Measurements from ENCODE around the gene FAM13C.

Gene FAM13C

DNA sequence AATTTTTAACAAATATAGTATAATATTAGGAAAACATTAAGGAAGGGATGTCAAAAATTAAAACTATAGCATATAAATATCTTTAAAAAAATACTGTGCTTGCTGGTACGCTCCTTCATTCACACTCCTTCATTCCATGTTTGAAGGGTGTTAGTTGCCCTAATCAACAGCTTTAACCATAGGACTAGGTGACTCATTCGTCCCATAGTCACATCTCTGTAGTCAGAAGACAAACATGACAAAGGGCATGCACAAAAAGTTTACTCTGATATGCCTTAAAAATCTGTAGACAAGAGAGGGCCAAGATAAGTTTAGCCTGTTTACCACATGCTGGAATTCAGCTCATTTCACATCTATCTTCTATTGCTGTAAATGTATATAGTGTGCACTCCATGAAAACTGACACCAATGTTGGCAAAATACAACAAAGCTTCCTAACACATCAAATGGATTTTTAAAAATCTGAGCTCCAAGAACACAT lies 646 bp downstream of the FAM13C start:
- DNase-seq (ENCODE audit: low spot score) = no peak

DNA sequence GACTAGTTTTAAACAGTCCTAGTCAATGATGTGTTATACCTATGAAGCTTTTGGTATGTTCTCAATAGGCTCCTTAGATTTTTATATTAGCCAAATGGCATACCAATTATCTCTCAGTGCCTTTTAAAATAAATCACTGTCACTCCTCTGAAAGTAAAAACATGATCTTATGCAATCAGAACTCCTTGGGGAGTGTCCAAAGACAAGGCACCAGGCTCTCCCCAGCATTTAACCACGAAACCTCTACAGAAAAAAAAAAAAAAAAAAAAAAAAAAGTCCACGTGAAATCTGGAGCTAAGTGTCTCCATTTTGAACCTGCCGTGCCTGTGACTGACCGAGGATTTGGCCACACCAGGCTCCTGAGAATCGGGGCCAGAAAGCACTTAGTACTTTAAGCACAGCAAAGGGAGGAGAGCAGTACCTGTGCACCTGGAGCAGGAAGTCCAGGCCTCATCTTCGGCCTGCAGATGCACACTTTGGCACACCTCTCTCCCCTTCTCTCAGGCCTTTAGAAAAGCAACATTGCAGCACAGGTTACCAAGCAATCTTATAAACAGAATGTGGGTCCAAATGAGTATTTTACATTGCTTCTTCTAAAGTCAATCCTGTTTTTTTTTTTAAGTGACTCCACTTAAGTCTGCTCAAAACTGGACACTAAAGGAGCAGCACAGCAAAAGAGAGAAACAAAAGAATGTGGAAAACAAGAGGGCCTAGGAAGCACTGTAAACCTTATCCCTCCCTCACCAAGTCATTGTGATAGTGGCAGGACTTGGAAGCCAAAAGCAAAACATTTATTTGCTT lies 1.5 kb downstream of the FAM13C start:
- DNase-seq (ENCODE audit: low spot score) = no peak

DNA sequence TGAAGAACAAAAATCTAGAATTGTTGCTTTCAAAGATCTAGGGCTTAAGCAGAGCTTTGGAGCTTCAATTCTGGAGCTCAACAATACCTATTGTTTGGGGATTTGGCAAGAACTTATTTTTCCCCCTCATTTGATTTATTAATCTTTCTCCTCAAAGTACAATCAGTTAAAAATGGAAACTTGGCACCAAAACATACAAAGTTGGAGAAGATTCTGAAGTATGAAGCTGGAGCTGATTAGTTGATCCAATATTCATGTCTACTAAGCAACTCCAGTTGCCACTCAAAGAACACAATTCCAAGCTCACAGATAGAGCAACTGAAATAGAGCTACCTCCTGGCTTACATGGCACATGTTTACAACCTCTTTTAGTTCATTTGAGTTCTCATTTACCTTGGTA lies 3.8 kb downstream of the FAM13C start:
- no peak for DNase-seq (ENCODE audit: low spot score)

DNA sequence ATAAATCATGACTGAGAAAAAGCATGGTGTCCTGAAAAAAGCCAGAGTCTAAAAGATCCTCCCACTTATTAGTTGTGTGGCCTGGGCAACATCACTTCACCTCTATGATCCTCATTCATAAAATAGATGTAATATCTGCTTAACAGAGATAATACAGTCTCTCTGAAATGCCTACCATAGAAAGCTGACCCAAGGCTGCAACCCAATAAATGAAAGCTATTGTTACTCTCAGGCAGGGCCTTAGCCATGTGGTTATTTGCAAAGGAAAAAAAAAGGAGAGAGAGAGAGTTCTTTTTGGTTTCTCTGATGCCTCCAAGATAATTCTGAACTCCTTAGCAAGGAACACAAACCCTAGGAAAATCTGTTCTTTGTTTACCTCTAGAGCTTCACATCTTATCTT lies 7.9 kb downstream of the FAM13C start:
- DNase-seq (ENCODE audit: low spot score) = no peak

DNA sequence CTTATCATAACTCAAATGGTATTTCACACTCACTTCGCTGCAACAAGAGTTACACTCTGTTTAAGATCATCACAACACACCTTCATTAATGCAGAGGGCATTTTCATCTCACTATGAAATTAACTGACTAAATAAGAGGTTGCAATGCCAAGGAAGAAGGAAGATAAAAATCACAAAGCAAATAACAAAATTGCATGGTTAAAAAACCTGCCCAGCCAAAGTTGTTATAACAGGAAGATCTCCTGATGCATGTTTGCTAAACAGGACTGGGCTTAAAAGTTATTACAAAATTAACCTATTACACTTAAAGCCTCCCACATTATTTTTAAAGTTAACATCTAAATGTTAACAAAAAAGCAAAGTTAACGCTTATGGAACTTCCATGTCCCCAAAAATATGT lies 11.8 kb downstream of the FAM13C start:
- DNase-seq (ENCODE audit: low spot score) = no peak

DNA sequence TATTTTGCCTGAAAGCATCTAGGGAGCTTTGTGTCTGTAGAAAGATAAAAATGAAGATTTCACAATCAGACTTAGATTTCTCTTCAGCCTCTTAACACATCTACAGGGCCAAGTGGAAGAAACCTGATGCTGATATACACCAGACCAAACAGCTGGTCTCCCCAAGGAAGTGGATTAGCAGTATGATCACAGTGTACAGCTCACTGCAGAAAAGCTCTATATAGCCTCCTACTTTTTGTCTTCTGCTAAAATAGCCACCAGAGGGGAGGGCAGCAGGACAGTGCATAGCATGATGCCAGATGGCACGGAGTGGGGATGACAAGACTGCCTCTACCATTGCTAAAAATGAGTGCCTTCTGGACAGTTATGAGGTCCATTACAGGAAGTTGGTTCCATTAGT lies 16.0 kb downstream of the FAM13C start:
- DNase-seq (ENCODE audit: low spot score) = peak; percentile 47

DNA sequence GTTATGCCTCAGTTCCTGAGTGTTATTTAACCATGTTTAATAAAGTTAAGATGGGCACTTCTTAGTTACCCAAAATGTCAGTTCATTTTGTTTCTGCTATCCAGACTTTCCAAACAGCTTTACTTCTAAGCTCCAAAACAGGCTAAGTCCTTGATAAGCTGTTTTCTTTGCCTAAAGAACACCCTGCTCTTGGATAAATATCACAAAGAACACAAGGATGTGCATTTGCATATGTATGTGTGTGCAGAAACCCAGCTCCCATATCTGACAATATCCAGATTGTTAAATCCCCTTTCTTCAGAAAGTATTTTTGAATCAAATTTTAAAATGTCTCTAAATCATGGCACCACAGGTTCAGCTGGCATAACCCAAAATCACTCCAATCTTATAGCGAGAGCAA lies 19.6 kb downstream of the FAM13C start:
- no peak for DNase-seq (ENCODE audit: low spot score)

DNA sequence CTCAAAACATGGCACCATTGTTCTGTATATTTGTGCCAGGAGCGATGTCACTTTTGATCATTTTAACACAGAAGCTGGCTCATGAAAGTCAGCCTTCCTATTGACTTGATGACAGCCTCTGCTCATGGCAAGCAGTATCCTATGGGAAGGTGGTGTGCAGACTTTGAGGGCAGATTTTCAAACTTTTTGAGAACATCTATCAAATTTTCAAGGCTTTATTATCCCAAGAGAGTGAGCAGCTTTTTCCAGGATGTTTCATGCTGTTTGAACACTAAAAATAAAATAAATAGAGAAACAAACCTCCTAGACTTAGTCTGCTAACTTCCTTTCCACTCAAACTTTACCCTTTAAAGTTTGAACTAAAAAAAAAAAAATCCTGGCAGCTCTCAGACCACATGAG lies 20.3 kb downstream of the FAM13C start:
- DNase-seq (ENCODE audit: low spot score) = no peak

DNA sequence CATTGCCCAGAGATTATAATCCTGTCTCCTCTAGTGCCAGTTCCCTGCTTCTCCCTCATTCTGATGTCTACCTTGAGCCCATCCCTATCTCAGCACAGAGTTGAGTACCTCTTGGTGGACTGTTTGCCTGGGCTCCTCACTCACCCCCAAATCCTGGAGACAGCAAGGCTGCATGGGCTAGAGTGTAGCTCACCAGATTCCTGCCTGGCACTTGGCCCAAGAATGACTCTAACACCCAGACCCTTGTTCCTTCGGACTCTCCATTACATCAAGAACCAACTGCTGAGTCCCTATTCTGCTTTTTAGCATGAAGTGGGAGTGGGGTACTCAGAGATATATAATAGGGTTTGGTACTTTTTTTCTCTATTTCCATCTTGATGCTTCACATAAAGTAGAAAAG lies 22.1 kb downstream of the FAM13C start:
- no peak for DNase-seq (ENCODE audit: low spot score)

DNA sequence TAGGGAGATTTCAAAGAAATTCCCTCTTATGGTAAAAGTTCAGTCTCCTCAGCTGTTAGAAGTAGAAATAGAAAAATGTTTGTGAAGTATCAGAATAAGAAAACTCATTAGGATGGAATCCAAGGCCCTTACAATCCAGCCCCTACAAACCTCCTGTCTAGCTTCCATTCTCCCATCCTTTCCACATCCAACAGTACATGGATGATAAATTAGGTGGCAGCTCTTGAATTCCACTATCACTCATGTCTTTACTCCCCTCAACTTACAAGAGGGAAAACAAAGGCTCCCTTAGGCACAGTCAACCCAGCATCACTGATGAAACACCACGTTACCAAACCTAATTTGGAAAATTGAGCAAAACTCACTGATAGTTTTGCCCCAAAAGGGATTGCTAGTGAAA lies 23.0 kb downstream of the FAM13C start:
- DNase-seq (ENCODE audit: low spot score) = no peak

DNA sequence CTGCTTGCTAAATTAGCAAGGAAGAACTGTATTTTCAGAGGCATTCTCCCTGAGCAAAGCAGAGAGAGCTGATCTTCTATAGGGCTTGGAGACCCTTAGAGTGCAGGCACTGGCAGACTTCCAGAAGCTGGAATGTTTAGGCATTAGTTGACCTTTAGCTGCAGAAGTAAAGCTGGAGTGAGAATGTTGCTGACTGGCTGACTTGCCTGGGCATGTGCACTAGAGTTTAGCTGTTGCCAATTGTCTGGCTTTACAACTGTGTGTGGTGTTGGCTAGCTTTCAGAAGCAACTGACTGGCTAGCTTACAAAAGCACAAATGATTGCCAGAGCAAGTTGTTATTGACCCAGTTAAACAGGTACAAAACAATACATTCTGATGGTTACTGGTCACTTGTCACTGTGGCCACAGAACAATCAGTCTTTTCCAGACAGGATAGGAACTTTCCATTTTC lies 25.1 kb downstream of the FAM13C start:
- no peak for DNase-seq (ENCODE audit: low spot score)

DNA sequence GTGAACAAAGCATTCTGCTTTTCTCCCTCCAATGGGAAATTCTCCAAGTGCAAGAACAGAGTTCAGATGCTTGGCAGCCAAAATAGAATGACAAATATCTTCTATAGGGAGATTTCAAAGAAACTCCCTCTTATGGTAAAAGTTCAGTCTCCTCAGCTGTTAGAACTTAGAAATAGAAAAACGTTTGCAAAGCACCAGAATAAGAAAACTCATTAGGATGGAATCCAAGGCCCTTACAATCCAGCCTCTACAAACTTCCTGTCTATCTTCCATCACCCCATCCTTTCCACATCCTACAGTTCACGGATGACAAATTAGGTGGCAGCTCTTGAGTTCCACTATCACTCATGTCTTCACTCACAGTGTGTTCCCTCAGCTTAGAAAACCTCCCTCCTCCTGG lies 25.7 kb downstream of the FAM13C start:
- DNase-seq (ENCODE audit: low spot score) = no peak

DNA sequence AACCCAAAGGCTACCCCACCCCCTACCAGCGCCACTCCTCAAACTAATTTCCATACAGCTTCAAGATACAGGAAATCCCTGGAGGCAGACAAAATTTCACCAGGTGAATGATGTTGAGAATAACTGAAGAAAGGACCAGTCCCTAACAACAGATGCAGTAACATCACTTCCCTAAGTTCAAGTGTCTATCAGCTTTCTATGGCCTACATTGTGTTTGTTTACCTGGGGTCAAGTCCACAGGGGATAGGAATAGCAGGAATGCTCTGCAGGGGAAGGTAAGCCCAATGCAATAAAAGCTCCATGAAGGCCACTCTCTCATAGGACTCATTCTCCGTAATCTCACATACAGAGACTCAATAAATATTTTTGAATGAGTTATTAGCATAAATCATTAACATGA lies 26.9 kb downstream of the FAM13C start:
- DNase-seq (ENCODE audit: low spot score) = no peak

DNA sequence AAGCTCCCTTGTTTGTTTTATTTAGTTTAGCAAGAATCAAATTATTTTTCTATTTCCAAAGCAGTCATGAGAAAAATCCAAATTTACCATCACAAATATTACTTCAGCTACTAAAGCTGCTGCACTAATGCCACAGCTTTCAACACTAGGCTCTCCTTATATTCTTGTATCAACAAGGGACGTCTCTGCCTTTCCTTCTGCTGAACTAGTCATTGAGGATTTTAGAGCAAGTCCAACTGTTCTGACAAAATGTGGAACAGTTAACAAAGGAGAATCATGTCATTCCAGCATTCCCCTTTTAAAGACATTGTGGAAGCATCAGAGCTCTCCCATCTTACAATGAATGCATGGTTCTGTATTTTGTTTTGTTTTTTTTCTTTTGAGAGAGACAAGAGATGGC lies 28.6 kb downstream of the FAM13C start:
- DNase-seq (ENCODE audit: low spot score) = no peak

DNA sequence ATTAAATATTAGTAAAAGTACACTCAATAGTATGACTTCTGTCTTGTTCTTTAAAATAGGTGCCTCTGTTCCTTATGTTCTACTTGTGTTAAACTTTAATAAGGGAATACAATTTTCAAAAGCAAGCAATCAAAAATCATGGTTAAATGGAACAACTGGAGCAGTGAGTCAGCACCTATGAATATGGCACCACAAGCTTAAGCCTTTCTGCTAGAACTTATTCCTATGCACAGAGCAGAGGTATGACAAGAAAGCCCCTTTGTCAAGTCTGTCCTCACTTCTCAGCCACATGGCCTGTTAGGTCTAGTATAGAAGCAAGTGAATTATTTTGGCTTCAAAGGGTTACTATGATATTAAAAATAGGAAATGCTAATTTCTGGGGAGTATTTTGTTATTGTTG lies 29.8 kb downstream of the FAM13C start:
- DNase-seq (ENCODE audit: low spot score) = no peak

DNA sequence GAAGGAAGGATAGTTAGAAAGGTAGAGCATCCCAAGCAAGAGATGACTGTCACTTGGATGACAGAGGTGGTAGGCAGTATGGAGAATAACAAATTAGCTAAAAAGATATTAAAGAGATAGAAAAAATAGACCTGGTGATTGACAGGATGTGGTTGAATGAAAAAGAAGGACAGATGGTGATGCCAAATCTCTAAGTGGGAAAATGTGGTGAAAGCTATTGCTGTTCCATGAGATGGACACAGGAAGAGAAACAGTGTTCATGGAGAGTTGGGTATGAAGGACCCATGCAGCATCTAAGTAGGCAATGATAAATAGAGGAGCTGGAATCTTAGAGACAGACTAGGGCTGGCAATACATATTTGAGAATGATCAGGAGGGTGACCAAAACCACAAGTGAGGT lies 30.7 kb downstream of the FAM13C start:
- DNase-seq (ENCODE audit: low spot score) = no peak

DNA sequence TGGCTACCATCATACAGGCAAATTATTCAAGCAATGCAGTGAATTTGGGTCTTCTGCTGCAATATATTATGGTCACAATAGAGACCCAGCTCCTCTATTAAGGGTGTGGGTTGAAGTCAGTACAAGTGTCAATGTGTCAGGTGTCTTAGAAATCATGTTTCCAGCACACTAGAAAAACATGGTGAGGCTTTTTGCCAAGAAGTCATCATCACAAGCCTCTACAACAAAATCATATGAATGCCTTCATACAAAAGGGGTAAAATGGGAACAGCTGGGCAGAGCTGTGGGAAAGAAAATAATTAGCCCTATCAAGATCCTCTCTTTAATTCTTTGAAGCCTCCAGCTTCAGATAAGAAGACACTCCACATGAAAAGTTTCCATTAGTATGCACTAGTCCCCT lies 37.2 kb downstream of the FAM13C start:
- DNase-seq (ENCODE audit: low spot score) = no peak

DNA sequence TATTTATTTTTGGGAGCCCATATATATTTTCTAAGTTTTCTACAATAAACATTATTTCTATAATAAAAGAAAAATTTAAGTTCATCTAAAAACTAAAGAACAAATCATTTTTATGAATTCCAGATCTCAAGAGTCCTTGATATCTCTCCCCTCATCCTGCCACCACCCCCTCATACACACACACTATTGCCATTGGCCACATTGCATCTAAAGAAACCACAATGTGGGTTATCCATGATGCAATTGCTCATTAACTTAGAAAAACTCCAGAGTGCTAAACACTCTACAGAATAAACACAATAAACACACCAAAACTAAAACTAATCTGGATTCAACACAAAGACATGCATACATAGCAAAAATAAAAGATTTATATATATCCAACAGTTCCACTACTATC lies 37.8 kb downstream of the FAM13C start:
- no peak for DNase-seq (ENCODE audit: low spot score)

DNA sequence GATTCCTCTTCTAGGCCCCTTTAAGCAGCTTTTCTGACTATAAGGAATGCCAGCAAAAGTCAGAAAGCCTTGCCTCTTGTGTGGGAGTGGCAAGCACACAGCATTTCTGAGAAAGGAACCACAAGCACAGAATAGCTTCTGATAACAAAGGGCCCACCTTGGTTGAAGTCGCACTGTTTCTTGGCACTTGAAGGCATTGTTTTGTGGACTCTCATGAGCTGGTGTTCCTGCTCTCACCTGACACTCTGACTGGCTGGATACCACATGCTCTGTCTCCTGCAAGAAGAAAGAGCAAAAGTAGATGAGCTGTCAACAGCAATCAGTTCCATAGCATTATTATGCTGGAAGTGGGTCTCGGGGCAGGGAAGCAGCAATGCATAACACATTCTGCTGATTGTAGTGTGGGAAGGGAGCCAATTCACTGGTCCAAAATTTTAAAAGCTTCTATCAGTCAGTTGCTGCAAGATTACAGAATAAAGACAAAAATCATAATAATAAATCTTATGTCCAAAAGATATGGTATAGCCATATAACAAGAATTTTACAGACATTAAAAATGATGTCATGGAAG lies 38.4 kb downstream of the FAM13C start:
- no peak for DNase-seq (ENCODE audit: low spot score)

DNA sequence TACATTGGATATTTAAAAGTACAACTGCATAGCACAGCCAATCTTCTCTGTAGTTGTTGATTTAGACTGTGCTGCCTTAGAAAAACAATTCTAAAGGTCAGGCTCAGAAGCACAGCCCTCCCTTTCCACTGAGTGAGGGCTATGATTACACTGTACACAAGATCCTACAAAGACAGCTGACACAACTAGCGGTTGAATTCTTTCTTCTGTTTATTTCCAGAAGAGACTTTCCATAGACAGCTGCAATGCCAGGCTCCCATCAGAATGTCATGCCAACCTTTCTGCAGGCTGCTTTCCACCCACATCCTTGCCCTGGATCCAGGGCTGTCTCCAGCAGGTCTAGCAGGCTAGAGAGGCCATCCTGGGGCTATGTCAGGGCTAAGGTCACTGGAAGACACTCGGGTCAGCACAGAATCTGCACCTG lies 39.3 kb downstream of the FAM13C start:
- DNase-seq (ENCODE audit: low spot score) = no peak

DNA sequence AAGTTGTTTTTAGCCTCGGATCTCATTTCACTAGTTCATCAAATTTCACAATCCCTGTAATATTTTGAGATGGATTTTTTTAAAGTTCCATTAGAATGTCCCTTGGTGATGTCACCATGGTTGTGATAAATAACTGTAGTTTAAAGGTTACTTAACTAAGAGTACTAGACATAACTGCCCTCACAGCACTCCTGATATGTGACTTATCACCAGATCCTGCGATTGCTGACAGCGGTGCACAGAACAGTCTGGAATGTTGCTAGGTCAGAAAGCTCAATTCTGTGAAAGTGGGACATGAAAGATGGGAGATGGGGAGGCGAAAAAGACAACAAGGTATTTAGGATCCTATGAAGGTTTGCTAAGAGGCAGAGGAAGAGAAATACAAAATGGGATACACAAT lies 40.2 kb downstream of the FAM13C start:
- DNase-seq (ENCODE audit: low spot score) = no peak

DNA sequence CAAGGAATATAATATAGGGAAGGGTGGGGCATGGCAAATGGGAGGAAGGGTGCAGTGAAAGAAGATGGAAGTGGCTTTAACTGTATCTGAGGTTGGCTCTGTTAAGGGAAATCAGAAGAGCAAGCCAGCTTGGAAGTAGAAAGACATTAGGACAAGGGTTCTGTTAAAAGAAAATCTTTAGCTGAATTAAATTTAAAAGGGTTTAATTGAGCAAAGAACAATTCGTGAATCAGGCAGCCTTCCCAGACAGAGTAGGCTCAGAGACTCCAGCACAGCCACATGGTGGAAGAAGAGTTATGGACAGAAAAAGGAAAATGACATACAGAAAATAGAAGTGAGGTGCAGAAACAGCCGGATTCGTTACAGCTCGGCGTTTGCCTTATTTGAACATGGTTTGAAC lies 42.0 kb downstream of the FAM13C start:
- no peak for DNase-seq (ENCODE audit: low spot score)

DNA sequence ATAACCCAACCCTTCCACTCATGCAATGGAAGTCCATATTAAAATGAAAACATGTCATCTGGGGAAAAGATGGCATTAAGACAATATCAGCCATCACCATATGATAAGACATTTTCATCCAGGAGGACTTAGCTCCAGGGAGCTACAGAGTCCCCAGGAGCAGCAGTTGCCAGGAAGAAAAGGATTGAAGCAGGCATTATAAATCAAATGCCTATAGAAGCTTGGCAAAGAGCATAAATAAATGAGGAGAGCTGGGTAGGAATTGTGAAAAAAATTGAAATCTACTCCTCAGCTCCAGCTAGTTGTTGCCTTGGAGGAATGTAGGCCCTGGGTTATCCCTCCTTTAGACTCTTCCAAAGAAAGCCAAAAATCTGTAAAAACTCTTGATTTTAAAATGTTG lies 42.5 kb downstream of the FAM13C start:
- no peak for DNase-seq (ENCODE audit: low spot score)

DNA sequence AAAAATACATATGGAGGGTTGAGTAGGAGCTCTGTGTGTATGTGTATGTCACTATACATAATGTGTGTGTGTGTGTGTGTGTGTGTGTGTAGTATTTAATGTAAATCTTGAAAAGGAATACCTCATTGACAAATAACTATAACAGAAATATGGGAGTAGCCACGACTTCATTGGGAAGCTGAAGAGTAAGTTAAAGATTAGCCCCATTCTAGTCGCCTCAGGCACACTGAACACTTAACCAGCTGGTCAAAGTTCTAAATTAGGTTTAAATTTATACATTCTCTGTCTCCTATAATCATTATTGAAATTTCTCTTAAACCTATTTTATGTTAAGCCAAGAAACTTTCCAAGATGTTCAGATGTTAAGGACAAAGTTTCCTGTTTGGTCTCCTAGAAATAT lies 45.3 kb downstream of the FAM13C start:
- no peak for DNase-seq (ENCODE audit: low spot score)
